Ishikawa (cell line): ENCODE measurements around the gene CYTH4.

Experiments used
- CEBPB ChIP-seq: IDR thresholded peaks from 2 replicates; pipeline ENCODE4 v1.6.1; 2012
- CREB1 ChIP-seq: IDR thresholded peaks from 2 replicates; pipeline ENCODE4 v1.6.1; 2012; ENCODE audit warnings: low read depth
- EGR1 ChIP-seq: IDR thresholded peaks from 2 replicates; pipeline ENCODE4 v1.6.1; 2012
- EP300 ChIP-seq: IDR thresholded peaks from 2 replicates; pipeline ENCODE4 v1.6.1; 2012; ENCODE audit warnings: borderline replicate concordance
- FOXM1 ChIP-seq: IDR thresholded peaks from 2 replicates; pipeline ENCODE4 v1.6.1; 2012; ENCODE audit warnings: low read depth, borderline replicate concordance
- MAX ChIP-seq: IDR thresholded peaks from 2 replicates; pipeline ENCODE4 v1.6.1; 2012
- NFIC ChIP-seq: IDR thresholded peaks from 2 replicates; pipeline ENCODE4 v1.6.1; 2012
- RAD21 ChIP-seq: IDR thresholded peaks from 2 replicates; pipeline ENCODE4 v1.6.1; 2012; ENCODE audit warnings: low read depth
- REST ChIP-seq: IDR thresholded peaks from 2 replicates; pipeline ENCODE4 v1.6.1; 2012; ENCODE audit warnings: low read depth, mild to moderate bottlenecking
- TAF1 ChIP-seq: IDR thresholded peaks from 2 replicates; pipeline ENCODE4 v1.6.1; 2012; ENCODE audit warnings: low read depth, mild to moderate bottlenecking
- TCF12 ChIP-seq: IDR thresholded peaks from 2 replicates; pipeline ENCODE4 v1.6.1; 2012; ENCODE audit warnings: low read depth
- TEAD4 ChIP-seq: IDR thresholded peaks from 2 replicates; pipeline ENCODE4 v1.6.1; 2012
- USF1 ChIP-seq: IDR thresholded peaks from 2 replicates; pipeline ENCODE4 v1.6.1; 2012
- YY1 ChIP-seq: IDR thresholded peaks from 2 replicates; pipeline ENCODE4 v1.6.1; 2012; ENCODE audit warnings: low read depth
- ZBTB7A ChIP-seq: IDR thresholded peaks from 2 replicates; pipeline ENCODE4 v1.6.1; 2012; ENCODE audit warnings: low read depth

CYTH4 gene

GRCh38 chr22:37283393-37283937 is 1.2 kb downstream of the CYTH4 start:
- TF ChIP-seq FOXM1 = no peak
- TF ChIP-seq REST = no peak
- no peak for TF ChIP-seq NFIC
- TF ChIP-seq CREB1 = no peak
- TF ChIP-seq EP300 = no peak
- TF ChIP-seq ZBTB7A = no peak
- TF ChIP-seq MAX = no peak
- TF ChIP-seq CEBPB = no peak
- TF ChIP-seq USF1 = no peak
- TF ChIP-seq RAD21 = no peak
- TF ChIP-seq TCF12 = no peak
- no peak for TF ChIP-seq YY1

DNA sequence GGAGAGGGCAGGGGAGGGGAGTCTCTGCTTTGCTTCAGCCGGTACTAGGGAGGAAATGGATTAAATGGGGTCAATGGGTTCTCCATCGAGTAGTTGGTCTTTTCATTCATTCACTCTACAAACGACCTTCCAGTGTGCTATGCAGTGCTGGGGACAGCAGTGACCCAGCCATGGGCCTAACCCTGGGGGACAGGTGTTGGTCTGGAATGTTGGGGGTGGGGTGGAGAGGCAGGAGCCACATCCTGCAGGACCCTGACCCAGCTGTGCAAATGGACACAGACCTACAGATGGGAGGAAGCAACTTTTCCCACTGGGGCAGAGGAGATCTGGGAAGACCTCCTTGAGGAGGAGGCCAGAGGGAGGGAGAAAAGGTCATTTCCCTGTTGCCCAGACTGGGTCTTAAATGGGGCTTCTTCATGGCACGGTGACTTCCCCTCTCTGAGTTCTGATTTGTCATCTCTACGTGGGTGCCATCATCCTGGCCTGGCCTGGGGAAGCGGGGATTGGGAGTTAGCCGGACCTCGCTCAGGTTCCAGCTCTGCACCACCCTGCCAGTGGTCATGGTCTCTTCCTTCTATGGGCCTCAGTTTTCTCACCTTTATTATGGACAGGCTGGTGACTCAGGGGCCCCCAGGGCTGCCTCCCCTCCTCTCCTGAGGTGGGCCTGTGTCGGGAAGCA is 2.0 kb downstream of the CYTH4 start:
- TF ChIP-seq CREB1 = no peak
- TF ChIP-seq REST = no peak
- TF ChIP-seq EGR1 = no peak

DNA sequence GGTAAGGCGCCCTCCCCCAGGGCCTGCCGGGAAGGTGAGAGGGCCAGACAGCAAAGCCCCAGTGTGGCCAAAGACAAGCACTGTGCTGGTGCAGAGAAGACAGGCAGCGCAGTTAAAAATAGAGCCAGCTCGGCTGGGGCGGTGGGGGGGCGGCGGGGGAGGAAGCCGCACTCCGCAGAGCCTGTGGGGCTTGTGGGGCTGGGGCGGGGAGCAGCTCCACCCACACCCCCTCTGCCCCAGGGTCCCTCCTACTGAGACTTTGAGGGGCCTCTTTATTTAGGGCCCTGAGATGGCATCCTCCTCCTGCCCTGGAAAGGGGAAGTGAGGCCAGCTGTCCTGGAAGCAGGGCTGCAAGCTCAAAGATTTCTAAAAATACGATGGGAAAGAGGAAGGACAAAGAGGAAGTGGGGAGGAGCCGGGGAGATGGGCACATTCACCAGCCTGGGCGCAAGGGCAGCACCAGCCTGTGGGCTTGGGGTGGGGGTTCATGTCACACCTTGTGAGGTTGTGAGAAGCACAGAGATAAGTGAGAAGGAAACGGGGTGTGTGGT is 2.6 kb downstream of the CYTH4 start:
- TF ChIP-seq RAD21 (no peak), TAF1 (no peak), NFIC (no peak), ZBTB7A (no peak), CREB1 (no peak), YY1 (no peak), FOXM1 (no peak), TEAD4 (no peak)

DNA sequence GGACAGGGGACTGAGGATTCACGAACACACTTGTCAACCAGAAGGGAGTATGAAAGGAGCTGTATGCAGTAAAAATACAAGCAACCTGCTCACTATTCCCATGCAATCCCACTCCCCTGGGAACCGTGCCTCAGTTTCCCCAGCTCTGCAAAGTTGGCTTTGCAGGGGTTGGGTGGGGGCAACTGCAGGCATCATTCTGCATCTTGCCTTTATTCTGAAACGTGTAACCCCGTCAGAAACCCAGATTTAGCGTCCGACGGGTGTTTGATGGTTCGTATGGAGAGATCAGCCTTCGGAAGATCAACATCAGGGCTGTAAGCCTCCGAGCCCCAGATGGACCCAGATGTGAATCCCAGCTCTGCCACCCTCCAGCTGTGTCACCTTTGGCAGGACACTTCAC is 3.6 kb downstream of the CYTH4 start:
- no peak for TF ChIP-seq ZBTB7A
- no peak for TF ChIP-seq CEBPB
- TF ChIP-seq USF1 = no peak
- no peak for TF ChIP-seq RAD21
- no peak for TF ChIP-seq TCF12
- TF ChIP-seq EP300 = no peak
- no peak for TF ChIP-seq REST
- no peak for TF ChIP-seq YY1
- no peak for TF ChIP-seq CREB1
- no peak for TF ChIP-seq TAF1
- no peak for TF ChIP-seq TEAD4
- no peak for TF ChIP-seq FOXM1
- TF ChIP-seq MAX = no peak
- no peak for TF ChIP-seq EGR1
